OCI-LY3 (cell line): ENCODE data around the gene TBC1D1.

Experiments
- H2AFZ ChIP-seq: fragments of 200-600, 300-600 bp; shearing (Covaris generic); 2 replicates; pipeline ENCODE4 v1.6.0; 2014; ENCODE audit warnings: antibody characterized with exemption, low read depth, low read length
- H3K27ac ChIP-seq: fragments of 200-600, 300-600 bp; sonication (generic); 2 replicates; pipeline ENCODE4 v1.5.1; 2014; ENCODE audit warnings: mild to moderate bottlenecking, low read length, moderate library complexity, mixed read lengths
- H3K27me3 ChIP-seq: fragments of 200-600, 300-600 bp; sonication (generic); 2 replicates; pipeline ENCODE4 v1.6.1; 2014; ENCODE audit warnings: low read depth, low read length, mixed read lengths
- H3K36me3 ChIP-seq: fragments of 200-600, 300-600 bp; sonication (generic); replicated peaks from 2 replicates; pipeline ENCODE3; 2014; ENCODE audit warnings: low read depth, low read length, mixed read lengths
- H3K4me1 ChIP-seq: fragments of 300-600, 200-600 bp; sonication (generic); 2 replicates; pipeline ENCODE4 v1.6.1; 2014; ENCODE audit warnings: low read length, mixed read lengths
- H3K4me2 ChIP-seq: fragments of 200-600, 300-600 bp; sonication (generic); 2 replicates; pipeline ENCODE4 v1.6.1; 2014; ENCODE audit warnings: low read length, mixed read lengths
- H3K4me3 ChIP-seq: fragments of 300-600, 200-600 bp; sonication (generic); 2 replicates; pipeline ENCODE4 v1.5.1; 2014; ENCODE audit warnings: antibody characterized with exemption, mild to moderate bottlenecking, low read length, moderate library complexity
- H3K79me2 ChIP-seq: fragments of 300-600, 200-600 bp; shearing (Covaris generic); 2 replicates; pipeline ENCODE4 v1.6.1; 2014; ENCODE audit warnings: mild to moderate bottlenecking, low read length, mixed read lengths
- H3K9ac ChIP-seq: fragments of 300-600, 200-600 bp; shearing (Covaris generic); 2 replicates; pipeline ENCODE4 v1.6.0; 2014; ENCODE audit warnings: mild to moderate bottlenecking, low read length, moderate library complexity
- H3K9me3 ChIP-seq: fragments of 200-600, 300-600 bp; shearing (Covaris generic); 2 replicates; pipeline ENCODE4 v1.6.1; 2014; ENCODE audit warnings: low read length, mixed read lengths; ENCODE audit not compliant: insufficient read depth
- H4K20me1 ChIP-seq: fragments of 200-600, 300-600 bp; sonication (generic); 2 replicates; pipeline ENCODE4 v1.6.1; 2016; ENCODE audit warnings: low read length, mixed read lengths; ENCODE audit not compliant: insufficient read depth
- CTCF ChIP-seq: fragments of 200-600, 300-600 bp; sonication (generic); IDR thresholded peaks from 2 replicates; pipeline ENCODE4 v1.5.1; 2014; ENCODE audit warnings: antibody characterized with exemption, low read length, low read depth
- EZH2phosphoT487 ChIP-seq: fragments of 200-600 bp; shearing (Covaris generic); IDR thresholded peaks from 2 replicates; pipeline ENCODE4 v1.6.1; 2018; ENCODE audit warnings: antibody characterized with exemption, mixed run types, low read depth

Gene TBC1D1

GRCh38 chr4:38122060-38122459 lies 231.2 kb downstream of the TBC1D1 start:
- H3K36me3 ChIP-seq: peaks cover 9% of the 10 kb centered on the region
- no peak overlapping the region for H3K27ac ChIP-seq
- no peak overlapping the region for H3K4me2 ChIP-seq
- no peak overlapping the region for H3K4me3 ChIP-seq
- TF ChIP-seq CTCF (no peak), EZH2phosphoT487 (no peak)
- H3K27me3 ChIP-seq: no peaks in the 10 kb centered on the region
- no peak overlapping the region for H3K9ac ChIP-seq
- no peaks in the 10 kb centered on the region for H3K4me1 ChIP-seq
- H4K20me1 ChIP-seq: no peaks in the 10 kb centered on the region
- no peaks in the 10 kb centered on the region for H3K9me3 ChIP-seq
- no peak overlapping the region for H2AFZ ChIP-seq
- no peaks in the 10 kb centered on the region for H3K79me2 ChIP-seq

- H3K4me3 ChIP-seq: no peak overlapping the region
- H2AFZ ChIP-seq: no peak overlapping the region
- H3K4me1 ChIP-seq: peaks cover 2% of the 10 kb centered on the region
- peaks cover 4% of the 10 kb centered on the region for H3K36me3 ChIP-seq
- H3K4me2 ChIP-seq: no peak overlapping the region
- H3K9me3 ChIP-seq: no peaks in the 10 kb centered on the region
- H3K27ac ChIP-seq: no peak overlapping the region
- H3K9ac ChIP-seq: no peak overlapping the region
- H3K79me2 ChIP-seq: no peaks in the 10 kb centered on the region
- H3K27me3 ChIP-seq: no peaks in the 10 kb centered on the region
- no peaks in the 10 kb centered on the region for H4K20me1 ChIP-seq
- TF ChIP-seq EZH2phosphoT487 (no peak), CTCF (no peak)
Observed at GRCh38 chr4:38123555-38123954, 232.7 kb downstream of the TBC1D1 start.

- no peak overlapping the region for H3K9ac ChIP-seq
- TF ChIP-seq CTCF (no peak), EZH2phosphoT487 (no peak)
- no peaks in the 10 kb centered on the region for H3K27me3 ChIP-seq
- peaks cover 11% of the 10 kb centered on the region for H3K4me1 ChIP-seq
- no peak overlapping the region for H3K4me2 ChIP-seq
- H3K9me3 ChIP-seq: no peaks in the 10 kb centered on the region
- H3K4me3 ChIP-seq: no peak overlapping the region
- H3K36me3 ChIP-seq: no peaks in the 10 kb centered on the region
- H2AFZ ChIP-seq: no peak overlapping the region
- no peaks in the 10 kb centered on the region for H3K79me2 ChIP-seq
- no peak overlapping the region for H3K27ac ChIP-seq
- H4K20me1 ChIP-seq: no peaks in the 10 kb centered on the region
Observed at GRCh38 chr4:38124961-38125360, 234.1 kb downstream of the TBC1D1 start.

- no peaks in the 10 kb centered on the region for H4K20me1 ChIP-seq
- H3K4me2 ChIP-seq: no peak overlapping the region
- H3K9ac ChIP-seq: no peak overlapping the region
- H3K27ac ChIP-seq: no peak overlapping the region
- H3K36me3 ChIP-seq: no peaks in the 10 kb centered on the region
- no peak overlapping the region for H3K4me3 ChIP-seq
- no peaks in the 10 kb centered on the region for H3K27me3 ChIP-seq
- no peaks in the 10 kb centered on the region for H3K9me3 ChIP-seq
- no peaks in the 10 kb centered on the region for H3K79me2 ChIP-seq
- peaks cover 12% of the 10 kb centered on the region for H3K4me1 ChIP-seq
- no peak for TF ChIP-seq CTCF
- no peak for TF ChIP-seq EZH2phosphoT487
- H2AFZ ChIP-seq: no peak overlapping the region
Observed at GRCh38 chr4:38125816-38126215, 234.9 kb downstream of the TBC1D1 start.
